ENCODE data around the gene ELMO3. TPM values are rescaled to one million over a fixed set of nuclear protein-coding genes. Genes with fewer than 3 reads are reported as not detected.
A peak's percentile ranks its signal among the peaks of the same experiment; 100 is the strongest.

Gene ELMO3
- total and polyA plus RNA-seq, 2 of the 13 experiments (the other 11 are each of a cell fraction or from before 2014, with no cell fraction given): 2.6 to 4.0 TPM

GRCh38 chr16:67158637-67159600, 40.0 kb upstream of the ELMO3 start (continued):
- TF ChIP-seq FOXO4 (CRISPR knock-in tag; conservative IDR thresholded peaks at IDR 0.05) (no peak), ZNF18 (CRISPR knock-in tag; IDR thresholded peaks at IDR 0.05; ENCODE audit: insufficient replicate concordance) (no peak), MEIS1 (CRISPR knock-in tag; IDR thresholded peaks at IDR 0.05; ENCODE audit: borderline replicate concordance) (0 out of 2 replicates have a peak, but pooled peaks have one; percentile 12), KLF9 (CRISPR knock-in tag; IDR thresholded peaks at IDR 0.05; ENCODE audit: low read depth) (peak; percentile 93), HOXA3 (CRISPR knock-in tag; IDR thresholded peaks at IDR 0.05) (0 out of 2 replicates have a peak, but pooled peaks have one; percentile 7), KLF11 (CRISPR knock-in tag; IDR thresholded peaks at IDR 0.05) (no peak), NR2F6 (IDR thresholded peaks at IDR 0.05) (no peak), NR2F6 (CRISPR knock-in tag; IDR thresholded peaks at IDR 0.05) (no peak), NFAT5 (CRISPR knock-in tag; IDR thresholded peaks at IDR 0.05) (no peak), PBX3 (CRISPR knock-in tag; IDR thresholded peaks at IDR 0.05; ENCODE audit: borderline replicate concordance) (no peak), PHF21A (CRISPR knock-in tag; IDR thresholded peaks at IDR 0.05) (no peak), ZNF605 (CRISPR knock-in tag; IDR thresholded peaks at IDR 0.05) (no peak), NFATC3 (CRISPR knock-in tag; IDR thresholded peaks at IDR 0.05) (no peak), NFKB2 (CRISPR knock-in tag; IDR thresholded peaks at IDR 0.05; ENCODE audit: borderline replicate concordance) (no peak; the same call in 1 of the 2 replicates), ZMYM3 (CRISPR knock-in tag; IDR thresholded peaks at IDR 0.05) (no peak), SMAD1 (CRISPR knock-in tag; IDR thresholded peaks at IDR 0.05; ENCODE audit: borderline replicate concordance, low read depth) (0 out of 2 replicates have a peak, but pooled peaks have one; percentile 18), NR2C2 (CRISPR knock-in tag; IDR thresholded peaks at IDR 0.05; ENCODE audit: borderline replicate concordance) (no peak), JUN (CRISPR knock-in tag; IDR thresholded peaks at IDR 0.05) (no peak), ZNF446 (CRISPR knock-in tag; IDR thresholded peaks at IDR 0.05) (peak; percentile 64; the same call in 1 of the 2 replicates), AKAP8 (CRISPR knock-in tag; IDR thresholded peaks at IDR 0.05) (no peak)

Measured in HepG2 (cell line).